ENCODE results near the gene DACH2.
"Not testable (repeated sequence)": the region's sequence is repeated elsewhere in the genome, so short reads cannot be mapped to it uniquely, and the experiment has no call there.

DACH2 gene

GRCh38 chrX:86141786-86142185, 6.5 kb upstream of the DACH2 start:
- DNase-seq (ENCODE audit: low read depth, low spot score) = no peak
- H3K4me3 ChIP-seq (ENCODE audit: low read depth, low read length) = no peak overlapping the region
- TF ChIP-seq CTCF (IDR thresholded peaks at IDR 0.05; ENCODE audit: low read depth, low read length) = no peak
- in situ Hi-C loops (cut with HindIII; ENCODE audit: low sequenced_read_pairs) = no loop called here

DNA sequence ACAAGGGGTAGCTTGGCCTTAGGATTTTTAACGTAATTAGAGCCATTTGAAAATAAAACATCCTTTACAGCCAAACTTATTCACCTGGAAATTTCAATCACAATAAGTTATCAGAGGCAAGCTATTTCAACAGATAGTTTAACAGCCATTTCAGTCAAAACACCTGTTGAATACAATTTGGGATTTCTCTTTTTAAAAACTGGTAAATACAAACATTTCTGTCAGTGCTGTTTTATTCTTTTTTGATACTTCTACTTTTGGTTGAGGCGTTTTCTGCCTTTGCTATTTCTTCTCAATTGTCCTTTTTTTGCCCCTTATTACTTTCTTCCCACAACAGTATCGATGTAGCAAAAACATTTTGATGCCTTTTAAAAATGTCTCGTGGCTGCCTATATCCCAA, 2.1 kb upstream of the DACH2 start:
- no peak for DNase-seq (ENCODE audit: low read depth, low spot score)
- no peak overlapping the region for H3K4me3 ChIP-seq (ENCODE audit: low read depth, low read length)
- in situ Hi-C loops (cut with HindIII; ENCODE audit: low sequenced_read_pairs) = no loop called here
- no peak for TF ChIP-seq CTCF (IDR thresholded peaks at IDR 0.05; ENCODE audit: low read depth, low read length)

DNA sequence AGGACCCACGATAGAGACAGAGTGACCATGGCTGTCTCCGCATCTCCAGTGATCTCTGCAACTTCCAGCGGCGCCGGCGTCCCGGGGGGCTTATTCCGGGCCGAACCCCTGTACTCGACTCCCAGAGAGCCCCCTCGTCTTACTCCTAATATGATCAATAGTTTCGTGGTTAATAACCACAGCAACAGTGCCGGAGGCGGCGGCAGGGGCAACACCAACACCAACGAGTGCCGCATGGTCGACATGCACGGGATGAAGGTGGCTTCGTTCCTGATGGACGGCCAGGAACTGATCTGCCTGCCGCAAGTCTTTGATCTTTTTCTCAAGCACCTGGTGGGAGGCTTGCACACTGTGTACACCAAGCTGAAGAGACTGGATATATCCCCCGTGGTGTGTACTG, 343 bp downstream of the DACH2 start:
- DNase-seq (ENCODE audit: low read depth, low spot score) = no peak
- TF ChIP-seq CTCF (IDR thresholded peaks at IDR 0.05; ENCODE audit: low read depth, low read length) = no peak
- in situ Hi-C loops (cut with HindIII; ENCODE audit: low sequenced_read_pairs) = no loop called here
- H3K4me3 ChIP-seq (ENCODE audit: low read depth, low read length) = peak overlapping the region; percentile 39

DNA sequence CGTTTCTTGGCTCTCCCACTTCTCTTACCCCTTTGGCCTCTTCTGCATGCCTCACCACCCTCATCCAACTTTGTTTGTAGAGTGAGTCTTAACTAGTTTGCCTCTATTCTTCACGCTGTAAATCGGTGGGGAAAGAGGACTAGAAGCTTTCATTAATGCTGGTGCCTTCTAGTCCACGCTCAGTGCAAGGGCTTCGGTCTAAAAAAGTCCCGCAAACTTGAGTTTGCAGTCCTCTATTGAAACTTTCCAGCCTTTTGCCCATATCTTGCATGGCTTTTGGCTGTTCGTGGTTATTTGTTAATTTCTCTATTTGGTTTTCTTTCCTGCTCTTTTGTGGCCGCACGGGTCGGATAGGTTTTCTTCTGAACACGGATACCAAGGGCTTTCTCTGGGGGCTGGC, 868 bp downstream of the DACH2 start:
- H3K4me3 ChIP-seq (ENCODE audit: low read depth, low read length) = peak overlapping the region; percentile 39
- DNase-seq (ENCODE audit: low read depth, low spot score) = no peak
- in situ Hi-C loops (cut with HindIII; ENCODE audit: low sequenced_read_pairs) = no loop called here
- TF ChIP-seq CTCF (IDR thresholded peaks at IDR 0.05; ENCODE audit: low read depth, low read length) = no peak

DNA sequence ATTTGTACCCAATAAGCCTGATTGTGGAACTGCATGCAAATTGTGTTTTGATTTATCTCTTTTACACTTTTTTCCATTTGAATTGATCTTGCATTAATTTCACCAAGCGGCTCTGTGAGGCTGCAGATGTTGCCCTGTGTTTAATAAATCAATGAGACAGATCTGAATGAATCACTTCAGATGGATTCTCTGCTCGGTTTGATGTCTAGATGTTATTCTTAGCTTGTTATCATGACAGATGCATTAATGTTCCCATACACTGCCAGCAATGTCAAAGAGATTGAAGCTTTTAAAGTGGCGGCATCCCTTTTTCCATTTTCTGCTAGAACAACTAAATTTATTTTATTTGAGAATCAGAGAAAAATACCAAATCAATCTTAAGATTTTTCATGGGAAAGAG, 6.3 kb downstream of the DACH2 start:
- in situ Hi-C loops (cut with HindIII; ENCODE audit: low sequenced_read_pairs) = no loop called here
- no peak for TF ChIP-seq CTCF (IDR thresholded peaks at IDR 0.05; ENCODE audit: low read depth, low read length)
- no peak for DNase-seq (ENCODE audit: low read depth, low spot score)
- no peak overlapping the region for H3K4me3 ChIP-seq (ENCODE audit: low read depth, low read length)

GRCh38 chrX:86171366-86171765, 23.1 kb downstream of the DACH2 start:
- in situ Hi-C loops (cut with HindIII; ENCODE audit: low sequenced_read_pairs) = no loop called here
- peak; percentile 4 for DNase-seq (ENCODE audit: low read depth, low spot score)
- TF ChIP-seq CTCF (IDR thresholded peaks at IDR 0.05; ENCODE audit: low read depth, low read length) = peak; percentile 27
- no peak overlapping the region for H3K4me3 ChIP-seq (ENCODE audit: low read depth, low read length)

GRCh38 chrX:86178906-86179305, 30.7 kb downstream of the DACH2 start:
- in situ Hi-C loops (cut with HindIII; ENCODE audit: low sequenced_read_pairs) = no loop called here
- no peak for DNase-seq (ENCODE audit: low read depth, low spot score)
- no peak overlapping the region for H3K4me3 ChIP-seq (ENCODE audit: low read depth, low read length)
- TF ChIP-seq CTCF (IDR thresholded peaks at IDR 0.05; ENCODE audit: low read depth, low read length) = no peak

DNA sequence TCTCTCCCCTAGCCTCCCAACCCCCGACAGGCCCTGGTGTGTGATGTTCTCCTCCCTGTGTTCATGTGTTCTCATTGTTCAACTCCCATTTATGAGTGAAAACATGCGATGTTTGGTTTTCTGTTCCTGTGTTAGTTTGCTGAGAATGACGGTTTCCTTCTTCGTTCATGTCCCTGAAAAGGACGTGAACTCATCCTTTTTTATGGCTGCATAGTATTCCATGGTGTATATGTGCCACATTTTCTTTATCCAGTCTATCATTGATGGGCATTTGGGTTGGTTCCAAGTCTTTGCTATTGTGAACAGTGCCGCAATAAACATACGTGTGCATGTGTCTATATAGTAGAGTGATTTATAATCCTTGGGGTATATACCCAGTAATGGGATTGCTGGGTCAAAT, 33.1 kb downstream of the DACH2 start:
- DNase-seq (ENCODE audit: low read depth, low spot score); H3K4me3 ChIP-seq (ENCODE audit: low read depth, low read length); in situ Hi-C loops (cut with HindIII; ENCODE audit: low sequenced_read_pairs): not testable (repeated sequence)

Measured in astrocyte of the spinal cord (primary cell).